Non-pigmented ciliary epithelial cell (primary cell): ENCODE data around the gene OSTM1.

Source experiments
- DNase-seq: peaks from one replicate; pipeline ENCODE4 v3.0.0-alpha.2; 2010; ENCODE audit warnings: low read depth

Gene OSTM1

GRCh38 chr6:108074359-108075144, at the start of gene OSTM1:
TSS of gene OSTM1 (minus strand) at chr6:108074741. CDS start at chr6:108074651, 90 bp downstream.
- DNase-seq, result no peak

DNA sequence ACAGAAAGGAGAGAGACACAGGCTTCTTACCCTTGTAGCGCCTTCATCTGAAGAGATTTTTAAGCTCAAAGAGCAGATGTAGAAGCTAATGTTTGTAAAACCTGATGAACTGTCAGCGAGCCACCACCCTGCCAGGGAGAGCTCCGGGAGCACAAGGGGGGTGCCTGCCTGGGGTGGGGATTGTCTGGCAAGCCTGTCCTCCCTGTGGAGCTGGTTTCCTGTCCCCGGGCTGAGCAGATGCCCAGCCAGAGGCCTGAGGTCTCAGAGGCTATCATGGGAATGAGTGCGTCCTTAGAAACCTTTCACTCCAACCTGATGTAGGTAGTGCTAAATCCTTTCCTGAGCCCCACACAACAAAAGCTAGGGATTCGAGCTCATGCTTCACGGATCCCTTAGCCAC, 49.4 kb upstream of the OSTM1 start:
- DNase-seq, result no peak

GRCh38 chr6:108123481-108123929, 49.0 kb upstream of the OSTM1 start:
- DNase-seq, result no peak

DNA sequence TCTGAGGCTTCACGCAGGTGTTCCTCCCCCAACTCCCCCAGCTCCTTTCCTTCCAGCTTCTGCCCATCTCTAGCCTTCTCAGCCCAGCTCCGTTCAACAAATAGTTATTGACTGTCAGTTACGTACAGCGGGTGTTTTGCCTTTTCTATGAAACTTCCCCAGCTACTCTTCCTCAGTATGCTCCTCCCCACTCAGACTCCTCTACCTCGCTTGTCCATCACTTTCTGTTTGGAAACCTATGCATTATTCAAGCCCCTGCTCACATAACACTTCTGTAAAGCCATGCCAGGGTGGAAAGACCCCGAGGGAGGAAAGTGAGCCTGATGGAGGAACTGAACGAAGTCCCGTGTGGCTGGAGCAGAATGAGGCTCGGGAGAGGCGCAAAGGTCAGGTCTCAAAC, 47.1 kb upstream of the OSTM1 start:
- DNase-seq, result no peak

GRCh38 chr6:108120311-108120710, 45.8 kb upstream of the OSTM1 start:
- DNase-seq, result no peak

- no peak for DNase-seq
Observed at GRCh38 chr6:108119769-108120141, 45.2 kb upstream of the OSTM1 start.

DNA sequence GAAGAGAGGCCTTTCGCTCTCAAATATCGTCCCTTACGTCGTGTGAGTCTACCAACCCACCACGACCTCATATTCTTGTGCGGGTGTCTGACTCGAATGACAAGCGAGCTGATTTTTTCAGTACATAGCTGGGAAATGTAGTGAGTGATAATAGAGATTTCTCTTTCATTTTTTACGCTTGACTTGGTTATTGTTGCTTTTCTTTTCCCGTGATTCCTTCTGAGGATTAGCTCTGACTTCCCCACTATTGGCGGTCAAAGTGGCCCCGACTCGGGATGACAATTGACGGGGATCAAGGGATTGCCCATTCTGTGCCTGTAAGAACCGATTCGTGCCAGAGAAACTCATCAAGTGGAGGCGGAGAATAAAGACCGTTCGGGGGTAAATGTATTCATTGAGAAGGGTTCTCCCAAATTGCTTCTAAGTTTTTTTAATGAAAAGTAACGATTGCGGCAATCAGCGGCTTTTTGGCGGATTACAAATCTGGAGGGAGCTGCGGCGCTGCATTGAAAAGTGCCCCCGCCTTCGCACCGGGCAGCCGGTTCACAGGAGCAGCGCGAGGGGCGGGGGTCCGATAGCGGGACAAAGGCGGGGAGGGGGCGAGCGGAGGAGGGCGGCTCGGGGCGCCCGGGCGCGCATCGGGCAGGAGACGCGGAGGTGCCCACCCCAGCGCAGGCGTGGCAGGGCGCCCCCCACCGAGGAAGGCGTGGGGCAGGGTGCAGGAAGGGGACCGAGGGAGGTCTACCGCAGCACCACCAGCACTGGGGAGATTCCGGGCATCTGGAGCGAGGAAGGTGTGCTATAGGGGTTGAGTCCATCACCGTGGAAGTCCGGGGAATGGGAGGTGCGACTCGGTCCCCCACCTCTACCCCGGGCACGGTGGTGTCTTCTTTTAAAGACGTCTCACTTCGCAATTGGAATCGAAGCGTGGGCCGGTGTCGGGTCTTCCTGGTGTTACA, 44.5 kb upstream of the OSTM1 start:
- no peak for DNase-seq

- no peak for DNase-seq
Observed at GRCh38 chr6:108118359-108118724, 43.8 kb upstream of the OSTM1 start.

DNA sequence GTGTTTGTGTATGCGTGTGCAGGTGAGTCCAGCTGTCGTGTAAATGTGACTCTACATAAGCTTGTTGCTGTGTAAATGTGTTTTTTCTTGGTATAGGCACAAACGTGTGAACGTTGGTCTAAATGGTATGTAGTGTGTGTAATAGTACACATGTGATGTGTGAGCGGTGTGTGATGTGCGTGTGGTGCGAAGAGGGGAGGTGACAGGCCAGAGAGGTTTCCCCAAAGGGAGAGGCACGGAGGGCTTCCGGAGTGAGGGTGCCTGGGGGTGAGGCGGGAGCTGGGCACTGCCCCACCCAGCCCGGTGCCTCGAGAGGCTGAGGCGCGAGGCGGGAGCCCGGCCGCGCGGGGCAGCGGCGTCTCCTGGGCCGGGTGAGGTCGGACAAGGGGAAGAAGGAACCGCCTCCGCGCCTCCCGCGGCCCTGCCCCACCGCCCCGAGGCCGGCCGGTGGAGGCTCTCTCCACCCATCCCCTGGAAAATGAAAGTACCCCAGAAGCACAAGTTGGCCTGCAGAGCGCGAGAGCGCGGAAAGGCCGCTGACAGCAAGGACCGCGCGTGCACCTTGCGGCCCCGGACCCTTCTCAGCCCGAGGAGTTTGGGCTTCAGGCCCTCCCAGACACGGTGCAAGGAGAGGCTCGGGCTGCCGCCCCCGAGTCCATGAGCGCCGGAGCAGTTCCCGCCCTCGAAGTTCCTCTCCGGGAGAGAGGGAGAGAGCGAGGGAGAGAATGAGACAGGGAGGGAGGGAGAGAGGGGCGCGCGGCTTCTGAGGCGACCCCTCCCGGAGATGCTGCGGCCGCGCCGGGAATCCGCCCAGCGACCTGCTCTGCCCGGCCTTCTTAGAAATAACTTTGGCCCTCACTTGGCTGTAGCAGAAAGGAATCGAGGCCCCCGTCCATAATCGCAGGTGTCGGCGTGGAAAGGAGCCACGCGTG, 43.2 kb upstream of the OSTM1 start:
- no peak for DNase-seq

DNA sequence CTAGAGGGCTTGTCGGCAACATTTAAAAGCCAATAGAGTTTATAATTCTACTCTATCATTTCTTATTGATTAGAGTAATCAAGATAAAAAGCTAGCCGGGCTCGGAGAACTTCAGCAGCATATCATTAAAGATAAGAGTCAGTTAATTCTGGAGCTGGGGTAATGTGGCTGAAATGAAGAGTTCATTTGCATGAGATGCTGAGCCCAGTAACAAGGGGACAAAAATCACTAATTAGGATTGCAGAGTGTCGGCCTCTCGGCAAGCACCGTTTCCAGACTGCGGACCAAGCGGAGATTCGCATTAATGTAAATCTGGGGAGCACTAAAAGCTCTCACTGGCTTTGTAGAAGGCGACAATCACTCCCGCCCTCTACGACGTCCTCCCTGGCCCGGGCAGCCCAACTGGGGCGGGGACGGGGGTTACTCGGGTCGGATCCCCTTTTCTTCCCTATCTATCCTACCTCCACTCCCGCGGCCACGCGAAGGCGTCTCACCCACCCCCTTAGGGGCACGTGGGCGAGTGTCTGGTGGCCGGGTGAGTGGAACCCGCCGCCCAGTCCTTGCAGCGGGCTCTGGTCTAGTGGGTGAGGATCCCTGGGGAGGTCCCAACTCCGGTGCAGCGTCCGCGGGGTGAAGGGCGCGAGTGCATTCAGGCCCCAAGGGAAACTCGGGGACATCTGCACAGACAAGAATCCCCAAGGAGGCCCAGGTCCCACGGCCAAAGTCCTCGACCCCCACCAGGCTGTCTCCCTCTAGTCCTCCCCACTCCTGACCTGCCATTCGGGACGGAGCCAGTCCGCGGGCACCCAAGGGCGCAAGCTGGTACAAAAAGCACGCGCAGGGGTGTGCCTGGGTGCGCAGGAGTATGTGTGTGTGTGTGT, 42.2 kb upstream of the OSTM1 start:
- no peak for DNase-seq

GRCh38 chr6:108115598-108116058, 41.1 kb upstream of the OSTM1 start:
- DNase-seq, result no peak

GRCh38 chr6:108114841-108115597, 40.5 kb upstream of the OSTM1 start:
- DNase-seq, result peak; percentile 45

- no peak for DNase-seq
Observed at GRCh38 chr6:108113557-108114519, 39.3 kb upstream of the OSTM1 start.

GRCh38 chr6:108108374-108108773, 33.8 kb upstream of the OSTM1 start:
- no peak for DNase-seq

GRCh38 chr6:108107102-108107501, 32.6 kb upstream of the OSTM1 start:
- DNase-seq, result no peak

- no peak for DNase-seq
Observed at GRCh38 chr6:108106694-108107093, 32.2 kb upstream of the OSTM1 start.

DNA sequence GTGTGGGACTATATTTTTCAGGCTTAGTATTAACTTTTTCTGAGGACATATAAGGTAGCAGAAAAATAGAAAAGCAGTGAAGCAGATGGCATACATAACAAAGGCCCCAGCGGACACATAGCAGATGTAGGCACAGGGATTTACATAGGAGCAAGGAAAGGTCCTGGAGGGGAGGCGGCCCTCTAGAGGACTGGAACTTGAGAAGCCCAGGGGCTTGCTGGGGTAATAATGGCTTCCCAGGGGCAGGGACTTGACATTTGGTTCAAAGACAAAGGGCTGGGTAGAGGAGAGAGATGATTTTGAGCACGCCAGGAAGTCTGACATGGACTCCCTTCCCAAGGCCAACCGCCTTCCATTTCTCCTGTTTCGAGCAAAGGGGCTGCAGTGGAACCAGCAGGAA, 31.7 kb upstream of the OSTM1 start:
- DNase-seq, result no peak

GRCh38 chr6:108105571-108105970, 31.0 kb upstream of the OSTM1 start:
- DNase-seq, result no peak

DNA sequence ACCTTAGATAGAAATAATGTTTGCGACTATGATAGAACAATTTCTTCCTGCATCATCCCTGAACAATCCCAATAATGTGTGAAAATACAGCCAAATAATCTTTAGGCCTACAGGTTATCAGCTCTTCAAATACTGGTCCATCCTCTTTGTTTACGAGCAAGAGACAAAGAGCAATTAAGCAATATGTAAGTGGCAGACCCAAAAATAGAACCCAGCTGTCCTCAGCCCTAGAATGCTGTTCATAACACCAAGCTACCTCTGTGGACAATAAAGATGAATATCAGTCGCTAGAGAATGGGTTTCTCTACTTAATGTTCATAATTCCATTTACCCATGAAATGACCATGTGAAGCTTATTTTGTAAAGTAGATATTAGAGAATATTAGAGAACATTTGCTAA, 28.4 kb upstream of the OSTM1 start:
- no peak for DNase-seq
